ENCODE results near the gene LAIR1.

The LAIR1 gene, protein sequence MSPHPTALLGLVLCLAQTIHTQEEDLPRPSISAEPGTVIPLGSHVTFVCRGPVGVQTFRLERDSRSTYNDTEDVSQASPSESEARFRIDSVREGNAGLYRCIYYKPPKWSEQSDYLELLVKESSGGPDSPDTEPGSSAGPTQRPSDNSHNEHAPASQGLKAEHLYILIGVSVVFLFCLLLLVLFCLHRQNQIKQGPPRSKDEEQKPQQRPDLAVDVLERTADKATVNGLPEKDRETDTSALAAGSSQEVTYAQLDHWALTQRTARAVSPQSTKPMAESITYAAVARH

DNA sequence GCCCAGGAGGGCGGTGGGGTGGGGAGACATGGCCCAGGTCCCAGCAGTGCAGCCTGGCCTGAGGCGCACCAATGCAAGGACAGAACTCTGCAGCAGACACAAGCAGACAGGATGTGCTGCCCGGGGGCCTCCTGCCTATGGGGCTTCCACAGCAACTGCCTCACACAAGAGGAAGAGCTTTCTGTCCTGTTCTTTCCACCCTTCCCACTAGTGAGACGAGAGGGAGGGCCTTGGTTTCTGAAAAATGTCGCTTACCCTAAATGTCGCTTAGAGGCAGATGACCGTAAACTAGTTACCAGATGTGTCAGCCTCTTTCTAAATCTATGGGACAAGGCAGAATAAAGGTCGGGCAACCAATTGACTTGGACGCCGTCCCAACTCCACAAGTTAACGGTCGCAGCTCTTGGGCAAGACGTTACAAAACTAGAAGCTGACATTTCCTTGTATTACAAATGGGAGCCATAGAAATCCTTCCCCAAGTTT, at the start of gene LAIR1:
LAIR1 (minus strand) TSS at position 157 of the 483 bp plus-strand sequence; CDS start at position 30, 127 bp downstream.
- TF ChIP-seq, protein P1, sequence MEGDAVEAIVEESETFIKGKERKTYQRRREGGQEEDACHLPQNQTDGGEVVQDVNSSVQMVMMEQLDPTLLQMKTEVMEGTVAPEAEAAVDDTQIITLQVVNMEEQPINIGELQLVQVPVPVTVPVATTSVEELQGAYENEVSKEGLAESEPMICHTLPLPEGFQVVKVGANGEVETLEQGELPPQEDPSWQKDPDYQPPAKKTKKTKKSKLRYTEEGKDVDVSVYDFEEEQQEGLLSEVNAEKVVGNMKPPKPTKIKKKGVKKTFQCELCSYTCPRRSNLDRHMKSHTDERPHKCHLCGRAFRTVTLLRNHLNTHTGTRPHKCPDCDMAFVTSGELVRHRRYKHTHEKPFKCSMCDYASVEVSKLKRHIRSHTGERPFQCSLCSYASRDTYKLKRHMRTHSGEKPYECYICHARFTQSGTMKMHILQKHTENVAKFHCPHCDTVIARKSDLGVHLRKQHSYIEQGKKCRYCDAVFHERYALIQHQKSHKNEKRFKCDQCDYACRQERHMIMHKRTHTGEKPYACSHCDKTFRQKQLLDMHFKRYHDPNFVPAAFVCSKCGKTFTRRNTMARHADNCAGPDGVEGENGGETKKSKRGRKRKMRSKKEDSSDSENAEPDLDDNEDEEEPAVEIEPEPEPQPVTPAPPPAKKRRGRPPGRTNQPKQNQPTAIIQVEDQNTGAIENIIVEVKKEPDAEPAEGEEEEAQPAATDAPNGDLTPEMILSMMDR (IDR thresholded peaks at IDR 0.05) = no peak

- TF ChIP-seq, protein P1 (IDR thresholded peaks at IDR 0.05) = no peak
Observed at GRCh38 chr19:54414156-54414555, 49.4 kb upstream of the LAIR1 start.

DNA sequence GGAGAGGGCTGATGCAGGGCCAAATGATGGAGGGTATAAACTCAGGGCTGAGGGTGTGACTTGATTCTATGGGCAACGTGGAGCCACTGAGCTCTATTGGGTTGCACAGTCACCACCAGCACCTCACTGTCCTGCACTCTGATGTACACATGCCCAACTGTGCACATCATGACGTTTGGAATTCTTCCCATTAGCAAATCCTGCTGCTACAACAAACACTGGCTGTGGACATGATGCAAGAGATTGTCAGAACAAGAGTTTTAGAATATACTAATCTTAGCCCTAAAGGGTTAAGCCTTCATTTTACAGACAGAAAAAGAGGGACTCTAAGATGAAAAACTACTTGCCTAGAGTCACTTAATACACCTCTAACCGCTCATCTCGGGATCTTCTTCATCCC, 48.1 kb upstream of the LAIR1 start:
- TF ChIP-seq, protein P1 (IDR thresholded peaks at IDR 0.05) = no peak

- TF ChIP-seq, protein P1 (IDR thresholded peaks at IDR 0.05) = no peak
Observed at GRCh38 chr19:54411033-54411432, 46.3 kb upstream of the LAIR1 start.

DNA sequence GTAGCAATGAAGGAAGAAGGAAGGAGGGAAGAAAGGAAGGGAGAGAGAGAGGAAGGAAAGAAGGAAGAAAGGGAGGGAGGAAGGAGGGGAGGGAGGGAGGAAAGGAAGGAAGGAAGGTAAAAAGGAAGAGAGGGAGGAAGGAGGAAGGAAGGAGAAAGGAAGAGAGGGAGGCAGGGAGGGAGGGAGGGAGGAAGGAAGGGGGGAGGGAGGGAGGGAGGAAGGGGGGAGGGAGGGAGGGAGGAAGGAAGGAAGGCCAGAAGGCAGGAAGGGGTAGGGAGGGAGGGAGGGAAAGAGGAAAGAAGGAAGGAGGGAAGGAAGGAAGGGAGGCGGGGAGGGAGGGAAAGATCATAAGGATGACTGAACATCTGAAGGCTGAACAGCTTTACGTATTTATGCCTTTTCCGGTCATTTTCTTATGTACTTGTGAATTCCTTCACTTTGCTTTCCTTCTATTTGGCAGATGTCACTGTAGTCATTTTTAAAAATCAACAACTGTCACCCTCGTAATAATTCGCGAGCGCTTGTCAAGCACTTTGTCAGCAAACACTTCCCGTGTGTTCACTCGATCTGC, 43.8 kb upstream of the LAIR1 start:
- TF ChIP-seq, protein P1 (IDR thresholded peaks at IDR 0.05) = no peak

DNA sequence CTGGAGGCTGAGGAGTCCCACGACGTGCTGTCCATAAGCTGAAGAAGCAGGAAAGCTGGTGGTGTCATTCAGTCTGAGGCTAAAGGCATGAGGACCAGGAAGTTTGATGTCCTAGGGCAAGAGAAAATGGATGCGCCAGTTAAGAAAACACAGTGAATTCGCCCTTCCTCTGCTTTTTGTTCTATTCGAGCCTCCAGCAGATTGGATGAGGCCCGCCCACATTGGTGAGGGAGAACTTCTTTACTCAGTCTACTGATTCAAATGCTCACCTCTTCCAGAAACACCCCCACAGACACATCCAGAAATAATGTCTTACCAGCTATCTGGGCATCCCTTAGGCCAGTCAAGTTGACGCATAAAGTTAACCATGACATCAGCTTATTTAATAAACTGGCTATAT, 43.0 kb upstream of the LAIR1 start:
- TF ChIP-seq, protein P1 (IDR thresholded peaks at IDR 0.05) = no peak

GRCh38 chr19:54405628-54406027, 40.9 kb upstream of the LAIR1 start:
- TF ChIP-seq, protein P1 (IDR thresholded peaks at IDR 0.05) = no peak

Data from LNCAP (cell line).